Stimulated activated CD8-positive, alpha-beta memory T cell treated with anti-CD3 and anti-CD28 coated beads, Interleukin-15, amount 100 ng/mL, for 1 hour (primary cell): ENCODE data around the gene ACCS.

Experiments used
- DNase-seq: peaks from one replicate; pipeline ENCODE4 v3.0.0-alpha.2; 2020; ENCODE audit warnings: low read depth

Gene ACCS

GRCh38 chr11:44043157-44043556 lies 22.9 kb upstream of the ACCS start:
- DNase-seq, result no peak

DNA sequence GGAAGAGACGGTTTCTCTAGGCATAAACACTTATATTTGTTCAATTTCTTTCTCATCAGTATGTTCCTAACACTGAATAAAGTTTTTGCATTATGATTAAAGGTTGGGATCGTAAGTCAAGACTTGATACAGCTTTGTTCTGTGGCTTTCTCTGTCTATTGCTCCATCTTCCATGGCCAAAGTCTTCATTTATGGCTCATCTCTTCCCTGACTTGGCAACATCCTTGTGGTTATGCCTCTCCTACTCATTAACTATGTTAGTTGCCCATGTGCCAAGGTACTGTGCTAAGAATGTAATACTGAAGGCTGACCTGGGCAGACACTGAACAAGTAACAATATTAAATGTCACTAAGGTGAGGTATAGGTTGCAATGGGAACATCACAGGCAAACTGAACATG lies 19.9 kb upstream of the ACCS start:
- no peak for DNase-seq

- no peak for DNase-seq
Measured at GRCh38 chr11:44047298-44047697, 18.8 kb upstream of the ACCS start.

GRCh38 chr11:44047931-44048431 lies 18.1 kb upstream of the ACCS start, which contains the start of gene ACCSL:
Gene ACCSL, plus strand, starts transcription at chr11:44047981. Its CDS starts 56 bp downstream, at chr11:44048037.
- DNase-seq, result no peak

DNA sequence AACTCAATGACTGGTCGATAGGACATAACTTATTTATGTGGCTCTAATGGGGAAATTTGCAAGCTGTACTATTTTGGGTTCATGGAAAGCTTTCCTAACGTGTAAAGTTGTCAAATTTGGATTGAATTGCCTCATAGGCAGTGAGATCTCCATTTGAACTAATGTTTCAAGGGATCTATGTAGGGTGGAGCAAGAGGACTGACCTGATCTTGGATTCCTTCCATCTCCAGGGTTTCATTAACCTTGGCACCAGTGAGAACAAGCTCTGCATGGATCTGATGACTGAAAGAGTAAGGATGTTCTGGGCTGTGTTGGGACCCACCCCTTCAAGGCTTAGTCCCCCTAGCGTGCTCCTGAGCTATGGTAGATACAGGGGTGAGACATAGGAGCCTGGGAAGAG lies 16.2 kb upstream of the ACCS start:
- DNase-seq, result no peak

DNA sequence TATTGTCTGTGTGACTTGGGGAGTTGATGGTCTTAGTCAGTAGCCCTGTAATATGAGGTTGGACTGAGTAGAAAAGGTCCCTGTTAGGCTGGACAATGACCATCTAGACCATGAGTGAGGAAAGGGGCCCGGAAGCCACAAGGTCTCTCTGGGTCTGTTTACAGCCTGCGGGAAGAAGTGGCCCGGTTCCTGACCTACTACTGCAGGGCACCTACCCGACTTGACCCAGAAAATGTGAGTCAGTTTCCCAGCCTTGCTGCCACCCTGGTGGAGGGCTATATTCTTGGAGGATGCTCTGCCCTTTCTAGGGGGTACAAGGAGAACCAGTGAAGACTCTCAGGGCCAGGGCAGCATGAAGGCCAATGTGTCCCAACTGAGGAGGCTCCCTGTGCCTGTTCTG lies 14.9 kb upstream of the ACCS start:
- no peak for DNase-seq

- DNase-seq, result no peak
Measured at GRCh38 chr11:44057340-44057739, 8.7 kb upstream of the ACCS start.

GRCh38 chr11:44058275-44058674 lies 7.8 kb upstream of the ACCS start:
- no peak for DNase-seq

GRCh38 chr11:44065161-44065661 lies 859 bp upstream of the ACCS start:
- DNase-seq, result no peak

DNA sequence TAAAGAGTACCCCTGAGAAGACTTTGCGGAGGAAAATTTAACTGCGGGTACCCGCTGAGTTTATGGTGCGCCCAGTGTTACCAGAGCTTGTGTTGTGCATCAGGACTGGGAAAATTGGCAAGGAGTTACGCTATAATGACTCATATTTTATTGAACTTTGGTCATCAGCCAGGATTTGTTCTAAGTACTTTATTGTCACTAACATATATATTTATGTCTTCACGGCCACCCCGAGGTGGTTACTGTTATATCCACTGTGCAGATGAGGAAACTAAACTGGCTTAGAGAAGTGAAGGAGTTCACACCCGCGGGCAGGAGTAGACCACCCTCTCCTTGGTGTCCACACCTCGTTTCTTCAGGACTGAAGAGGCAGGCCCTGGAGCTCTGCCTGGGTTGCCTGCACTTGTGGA lies 667 bp downstream of the ACCS start:
- DNase-seq, result no peak

GRCh38 chr11:44067266-44067665 lies 1.2 kb downstream of the ACCS start:
- no peak for DNase-seq

DNA sequence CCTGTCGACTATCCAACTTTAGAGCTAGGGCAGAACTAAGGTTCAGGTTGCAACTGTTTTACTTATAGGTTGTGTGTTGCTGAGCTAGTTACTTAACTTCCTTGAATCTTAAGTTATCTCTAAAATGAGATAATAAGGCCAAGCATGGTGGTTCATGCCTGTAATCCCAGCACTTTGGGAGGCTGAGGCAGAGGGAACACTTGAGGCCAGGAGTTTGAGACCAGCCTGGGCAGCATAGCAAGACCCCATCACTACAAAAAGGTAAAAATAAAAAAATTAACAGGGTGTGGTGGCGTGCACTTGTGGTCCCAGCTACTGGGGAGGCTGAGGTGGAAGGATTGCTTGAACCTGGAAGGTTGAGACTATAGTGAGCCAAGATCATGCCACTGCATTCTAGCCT lies 2.1 kb downstream of the ACCS start:
- DNase-seq, result no peak

DNA sequence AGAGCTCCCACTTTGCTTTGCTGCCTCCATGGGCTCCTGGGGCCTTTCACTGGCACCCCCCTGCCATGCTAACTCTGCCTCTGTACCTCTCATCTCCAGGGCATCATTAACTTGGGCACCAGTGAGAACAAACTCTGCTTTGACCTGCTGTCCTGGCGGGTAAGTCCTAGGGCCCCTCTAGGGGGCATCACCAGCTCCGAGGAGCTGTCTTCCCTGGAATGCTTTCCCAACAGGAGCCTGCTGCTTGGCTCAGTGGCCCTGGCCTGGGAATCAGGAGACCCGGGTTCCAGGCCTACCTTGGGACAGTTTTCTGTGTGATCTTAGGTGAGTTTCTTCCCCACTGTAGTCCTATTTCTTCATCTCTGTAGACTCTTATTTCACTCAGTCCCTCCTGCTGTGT lies 5.1 kb downstream of the ACCS start:
- no peak for DNase-seq

DNA sequence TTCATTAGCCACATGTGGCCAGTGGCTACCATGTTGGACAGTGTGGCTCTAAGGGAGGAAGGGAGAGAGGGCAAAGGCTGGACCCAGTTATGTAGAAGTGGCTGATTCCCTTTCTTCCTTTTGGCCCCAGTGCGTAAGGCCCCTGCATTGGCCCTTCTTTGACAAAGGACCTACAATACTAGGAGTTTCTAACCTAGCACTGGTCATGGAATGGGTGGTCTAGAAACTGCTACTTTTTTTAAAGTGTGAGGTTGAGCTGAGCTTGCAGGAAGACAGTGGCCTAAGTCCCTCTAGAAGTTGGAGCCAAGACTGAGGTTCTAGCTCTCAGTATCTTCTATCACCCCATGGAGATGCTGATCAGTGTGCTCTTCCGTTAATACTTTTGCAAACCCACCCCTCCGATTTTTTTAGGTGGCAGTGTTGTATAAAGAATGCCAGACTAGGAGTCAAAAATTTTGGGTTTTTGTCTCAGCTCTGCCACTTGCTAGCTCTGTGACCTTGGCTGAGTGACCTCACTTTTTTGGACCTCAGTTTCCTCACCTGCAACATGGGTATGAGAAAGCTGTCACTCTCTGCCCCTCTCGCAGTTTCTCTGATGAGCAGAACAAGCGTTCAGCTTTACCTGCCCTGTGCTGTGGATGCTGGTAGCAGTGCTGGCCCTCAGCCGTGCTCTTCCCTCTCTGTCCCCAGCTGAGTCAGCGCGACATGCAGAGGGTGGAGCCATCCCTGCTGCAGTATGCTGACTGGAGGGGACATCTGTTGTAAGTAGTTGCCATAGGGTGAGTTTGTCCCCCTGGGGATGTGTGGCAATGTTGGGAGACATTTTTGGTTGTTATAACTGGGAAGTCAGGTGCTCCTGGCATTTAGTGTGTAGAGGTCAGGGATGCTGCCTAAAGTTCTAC lies 6.9 kb downstream of the ACCS start:
- DNase-seq, result no peak

DNA sequence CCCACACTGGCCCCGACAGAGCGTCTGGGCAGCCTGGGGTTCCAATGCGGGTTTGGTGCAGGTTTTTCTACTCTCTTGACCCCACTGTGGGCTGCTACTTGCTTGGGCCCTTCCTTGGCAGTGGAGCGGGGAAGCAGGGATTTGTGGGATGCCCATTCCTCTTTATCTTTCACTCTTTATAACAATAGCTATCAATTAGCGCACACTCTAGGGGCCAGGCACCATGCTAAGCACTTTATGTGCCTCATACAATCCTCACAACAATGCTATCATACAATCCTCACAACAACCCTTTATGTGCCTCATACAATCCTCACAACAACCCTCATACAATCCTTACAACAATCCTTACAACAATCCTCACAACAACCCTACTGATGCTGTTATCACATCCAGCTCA lies 12.7 kb downstream of the ACCS start:
- no peak for DNase-seq

DNA sequence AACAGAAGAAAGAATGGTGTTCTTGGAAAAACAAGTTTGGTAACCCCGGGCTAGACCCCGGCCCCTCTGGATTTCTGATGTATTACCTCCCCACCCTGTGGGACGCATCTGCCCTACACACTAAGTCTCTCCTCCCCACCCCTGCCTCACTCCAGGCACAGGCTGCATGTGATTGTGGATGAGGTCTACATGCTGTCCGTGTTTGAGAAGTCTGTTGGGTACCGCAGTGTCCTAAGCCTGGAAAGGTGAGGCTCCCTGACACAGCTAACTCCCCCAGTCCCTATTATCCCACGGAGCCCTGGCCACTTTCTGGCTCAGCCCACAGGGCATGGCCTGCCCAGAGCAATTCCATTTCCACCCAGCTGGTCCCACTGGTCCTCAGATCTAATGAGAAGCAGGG lies 13.3 kb downstream of the ACCS start:
- DNase-seq, result no peak

DNA sequence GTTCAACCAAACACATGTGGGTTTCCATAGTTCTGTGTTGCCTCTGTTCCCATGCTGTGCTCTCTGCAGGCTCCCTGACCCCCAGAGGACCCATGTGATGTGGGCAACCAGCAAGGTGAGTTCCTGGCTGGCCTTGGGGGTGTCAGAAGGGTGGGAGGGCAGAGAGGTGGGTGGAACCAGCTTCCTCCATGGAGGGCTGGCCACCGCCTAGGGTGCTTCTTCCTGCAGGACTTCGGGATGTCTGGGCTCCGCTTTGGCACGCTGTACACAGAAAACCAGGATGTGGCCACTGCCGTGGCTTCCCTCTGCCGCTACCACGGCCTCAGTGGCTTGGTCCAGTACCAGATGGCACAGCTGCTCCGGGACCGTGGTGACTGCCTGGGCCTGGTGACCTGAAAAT lies 14.9 kb downstream of the ACCS start:
- DNase-seq, result no peak

- no peak for DNase-seq
Measured at GRCh38 chr11:44082645-44083044, 16.6 kb downstream of the ACCS start.

DNA sequence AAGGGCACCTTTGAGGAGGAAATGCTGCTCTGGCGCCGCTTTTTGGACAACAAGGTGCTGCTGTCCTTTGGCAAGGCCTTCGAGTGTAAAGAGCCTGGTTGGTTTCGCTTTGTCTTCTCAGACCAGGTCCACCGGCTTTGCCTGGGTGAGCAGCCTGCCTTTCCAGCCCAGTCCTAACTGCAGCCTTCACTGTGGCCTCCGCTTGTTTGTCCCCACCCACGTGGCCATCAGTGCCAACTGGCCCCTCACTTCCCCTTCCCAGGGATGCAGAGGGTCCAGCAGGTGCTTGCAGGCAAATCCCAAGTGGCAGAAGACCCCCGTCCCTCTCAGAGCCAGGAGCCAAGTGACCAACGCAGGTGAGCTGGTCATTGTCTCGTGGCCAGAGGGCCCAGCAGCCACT lies 17.4 kb downstream of the ACCS start:
- no peak for DNase-seq

DNA sequence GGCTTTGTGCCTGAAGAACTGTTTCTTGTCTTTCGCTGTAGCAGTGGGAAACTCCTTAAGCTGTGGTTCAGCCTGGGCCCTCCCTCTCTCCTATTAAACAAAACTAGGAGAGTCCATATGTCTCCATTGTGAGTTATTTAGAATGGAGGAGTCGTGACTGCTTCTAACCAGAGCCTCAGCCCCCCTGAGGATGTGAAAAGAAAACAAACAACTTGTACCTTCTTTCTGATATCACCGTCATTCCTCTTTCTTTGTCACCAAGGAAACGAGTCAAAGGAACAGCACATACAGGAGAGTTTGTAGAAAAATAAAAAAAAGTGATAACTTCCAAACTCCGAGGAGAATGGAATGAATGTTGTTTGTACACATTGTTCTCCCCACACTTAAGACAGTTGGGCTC lies 17.8 kb downstream of the ACCS start:
- DNase-seq, result no peak

DNA sequence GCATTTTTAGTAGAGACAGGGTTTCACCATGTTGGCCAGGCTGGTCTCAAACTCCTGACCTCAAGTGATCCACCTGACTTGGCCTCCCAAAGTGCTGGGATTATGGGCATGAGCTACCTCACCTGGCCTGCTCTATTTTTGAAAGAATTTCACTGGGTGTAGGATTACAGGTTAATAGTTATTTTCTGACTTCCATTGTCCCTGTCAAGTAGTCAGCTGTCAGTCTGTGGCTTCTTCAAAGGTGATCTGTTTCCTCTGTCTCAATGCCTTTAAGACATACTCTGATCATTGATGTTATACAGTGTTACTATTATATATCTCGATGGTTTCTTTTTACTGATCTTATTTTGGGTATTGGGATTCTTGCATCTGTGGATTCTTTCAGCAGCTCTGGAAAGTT lies 19.3 kb downstream of the ACCS start:
- DNase-seq, result no peak

GRCh38 chr11:44088377-44088776 lies 22.3 kb downstream of the ACCS start:
- DNase-seq, result no peak

- no peak for DNase-seq
Measured at GRCh38 chr11:44088871-44089270, 22.8 kb downstream of the ACCS start.

GRCh38 chr11:44090539-44090938 lies 24.5 kb downstream of the ACCS start:
- DNase-seq, result no peak
